Measurements from ENCODE around the gene UVRAG.

UVRAG gene

GRCh38 chr11:75981546-75981945, 166.5 kb downstream of the UVRAG start:
- H3K4me2 ChIP-seq (ENCODE audit: low read depth, low read length, poor library complexity, severe bottlenecking): no peak overlapping the region
- H3K9me3 ChIP-seq (ENCODE audit: insufficient read depth, low read length): no peaks in the 10 kb centered on the region
- no peak overlapping the region for H3K4me3 ChIP-seq (ENCODE audit: insufficient read depth, low read length, poor library complexity, severe bottlenecking)

GRCh38 chr11:75982309-75982708, 167.3 kb downstream of the UVRAG start:
- Histone ChIP-seq H4K20me1 (ENCODE audit: low read depth, low read length) (no peaks in the 10 kb centered on the region), H3K4me3 (ENCODE audit: insufficient read depth, low read length, poor library complexity, severe bottlenecking) (no peak overlapping the region), H3K79me2 (ENCODE audit: insufficient read depth, low read length) (peaks cover 20% of the 10 kb centered on the region), H3K27me3 (ENCODE audit: low read length) (no peaks in the 10 kb centered on the region), H2AFZ (ENCODE audit: low read depth, low read length, severe bottlenecking) (no peak overlapping the region), H3K9ac (ENCODE audit: low read length) (no peak overlapping the region), H3K27ac (ENCODE audit: low read depth, low read length) (no peak overlapping the region), H3K9me3 (ENCODE audit: insufficient read depth, low read length) (no peaks in the 10 kb centered on the region), H3F3A (ENCODE audit: insufficient read depth) (0 out of 2 replicates have a peak, but pooled peaks cover 3% of the 10 kb centered on the region), H3K4me2 (ENCODE audit: low read depth, low read length, poor library complexity, severe bottlenecking) (no peak overlapping the region), H3K36me3 (ENCODE audit: low read length) (peaks cover 24% of the 10 kb centered on the region), H3K9me2 (replicated peaks; ENCODE audit: insufficient read depth, low read length) (no peaks in the 10 kb centered on the region)
- TF ChIP-seq CTCF (IDR thresholded peaks at IDR 0.05; ENCODE audit: insufficient read depth, low read length, poor library complexity, severe bottlenecking) (no peak), EZH2phosphoT487 (conservative IDR thresholded peaks at IDR 0.05; ENCODE audit: low read length) (no peak)

More at GRCh38 chr11:75981546-75981945, 166.5 kb downstream of the UVRAG start:
- H3K36me3 ChIP-seq (ENCODE audit: low read length): peaks cover 24% of the 10 kb centered on the region
- TF ChIP-seq EZH2phosphoT487 (conservative IDR thresholded peaks at IDR 0.05; ENCODE audit: low read length): no peak
- TF ChIP-seq CTCF (IDR thresholded peaks at IDR 0.05; ENCODE audit: insufficient read depth, low read length, poor library complexity, severe bottlenecking): no peak
- H3K27me3 ChIP-seq (ENCODE audit: low read length): no peaks in the 10 kb centered on the region
- H3K79me2 ChIP-seq (ENCODE audit: insufficient read depth, low read length): peaks cover 20% of the 10 kb centered on the region
- H3K9me2 ChIP-seq (replicated peaks; ENCODE audit: insufficient read depth, low read length): no peaks in the 10 kb centered on the region
- no peak overlapping the region for H3K27ac ChIP-seq (ENCODE audit: low read depth, low read length)
- H3K9ac ChIP-seq (ENCODE audit: low read length): no peak overlapping the region
- no peaks in the 10 kb centered on the region for H4K20me1 ChIP-seq (ENCODE audit: low read depth, low read length)
- H2AFZ ChIP-seq (ENCODE audit: low read depth, low read length, severe bottlenecking): no peak overlapping the region
- 0 out of 2 replicates have a peak, but pooled peaks cover 3% of the 10 kb centered on the region for H3F3A ChIP-seq (ENCODE audit: insufficient read depth)

GRCh38 chr11:75986966-75987365, 172.0 kb downstream of the UVRAG start:
- Histone ChIP-seq H4K20me1 (ENCODE audit: low read depth, low read length) (no peaks in the 10 kb centered on the region), H3K36me3 (ENCODE audit: low read length) (peaks cover 26% of the 10 kb centered on the region), H3K4me2 (ENCODE audit: low read depth, low read length, poor library complexity, severe bottlenecking) (no peak overlapping the region), H2AFZ (ENCODE audit: low read depth, low read length, severe bottlenecking) (no peak overlapping the region), H3F3A (ENCODE audit: insufficient read depth) (0 out of 2 replicates have a peak, but pooled peaks cover 3% of the 10 kb centered on the region), H3K9ac (ENCODE audit: low read length) (no peak overlapping the region), H3K4me3 (ENCODE audit: insufficient read depth, low read length, poor library complexity, severe bottlenecking) (no peak overlapping the region), H3K9me3 (ENCODE audit: insufficient read depth, low read length) (no peaks in the 10 kb centered on the region), H3K79me2 (ENCODE audit: insufficient read depth, low read length) (peaks cover 18% of the 10 kb centered on the region), H3K27ac (ENCODE audit: low read depth, low read length) (no peak overlapping the region), H3K9me2 (replicated peaks; ENCODE audit: insufficient read depth, low read length) (no peaks in the 10 kb centered on the region), H3K27me3 (ENCODE audit: low read length) (no peaks in the 10 kb centered on the region)
- no peak for TF ChIP-seq CTCF (IDR thresholded peaks at IDR 0.05; ENCODE audit: insufficient read depth, low read length, poor library complexity, severe bottlenecking)
- TF ChIP-seq EZH2phosphoT487 (conservative IDR thresholded peaks at IDR 0.05; ENCODE audit: low read length): no peak
